GM19372 (cell line): Measurements from ENCODE around the gene DMC1.
"Not testable (repeated sequence)": the region's sequence is repeated elsewhere in the genome, so short reads cannot be mapped to it uniquely, and the experiment has no call there.

Experiments used
- ATAC-seq: cut with Tn5 transposase; IDR thresholded peaks from one replicate; pipeline ENCODE4 v1.9.1; 2021; ENCODE audit warnings: mild to moderate bottlenecking, low read depth, moderate library complexity; ENCODE audit not compliant: unreplicated experiment

DMC1 gene

GRCh38 chr22:38474003-38474607 is 95.9 kb downstream of the DMC1 start:
- ATAC-seq, result no peak

GRCh38 chr22:38471237-38471636 is 98.7 kb downstream of the DMC1 start:
- ATAC-seq, result no peak

- ATAC-seq, result not testable (repeated sequence)
Observed at GRCh38 chr22:38470179-38470578, 99.8 kb downstream of the DMC1 start.

GRCh38 chr22:38469306-38469781 is 100.6 kb downstream of the DMC1 start:
- ATAC-seq, result no peak
